ENCODE results near the gene SCG3.
A peak's percentile ranks its signal among the peaks of the same experiment; 100 is the strongest.

SCG3 gene

GRCh38 chr15:51718746-51719145, 37.4 kb downstream of the SCG3 start:
- TF ChIP-seq ZNF274 (IDR thresholded peaks at IDR 0.05; ENCODE audit: low read depth, low read length), result no peak
- no peak for TF ChIP-seq YY1 (IDR thresholded peaks at IDR 0.05; ENCODE audit: insufficient read depth, insufficient read length)
- TF ChIP-seq SUZ12 (IDR thresholded peaks at IDR 0.05; ENCODE audit: extremely low read depth, insufficient read depth, insufficient read length), result no peak
- Histone ChIP-seq H3K27me3 (ENCODE audit: insufficient read depth, insufficient read length) (no peaks in the 10 kb centered on the region), H3K36me3 (ENCODE audit: insufficient read depth, insufficient read length, low read length) (no peaks in the 10 kb centered on the region), H3K4me3 (ENCODE audit: insufficient read length, low read depth) (no peak overlapping the region), H3K9me3 (ENCODE audit: insufficient read depth, low read length) (no peaks in the 10 kb centered on the region; the same call in 1 of the 2 replicates), H3K4me1 (ENCODE audit: insufficient read depth, insufficient read length) (no peaks in the 10 kb centered on the region), H3K9ac (ENCODE audit: insufficient read length, low read depth) (no peak overlapping the region)
- DNase-seq (ENCODE audit: low read depth, low spot score), result no peak

GRCh38 chr15:51720201-51720995, 39.1 kb downstream of the SCG3 start:
- no peaks in the 10 kb centered on the region for H3K27me3 ChIP-seq (ENCODE audit: insufficient read depth, insufficient read length)
- H3K9me3 ChIP-seq (ENCODE audit: insufficient read depth, low read length), result no peaks in the 10 kb centered on the region; the same call in 1 of the 2 replicates
- TF ChIP-seq YY1 (IDR thresholded peaks at IDR 0.05; ENCODE audit: insufficient read depth, insufficient read length), result no peak
- H3K36me3 ChIP-seq (ENCODE audit: insufficient read depth, insufficient read length, low read length), result no peaks in the 10 kb centered on the region
- no peak for DNase-seq (ENCODE audit: low read depth, low spot score)
- no peak overlapping the region for H3K4me3 ChIP-seq (ENCODE audit: insufficient read length, low read depth)
- H3K9ac ChIP-seq (ENCODE audit: insufficient read length, low read depth), result no peak overlapping the region
- H3K4me1 ChIP-seq (ENCODE audit: insufficient read depth, insufficient read length), result no peaks in the 10 kb centered on the region

GRCh38 chr15:51721199-51721960, 40.1 kb downstream of the SCG3 start:
- Histone ChIP-seq H3K27me3 (ENCODE audit: insufficient read depth, insufficient read length) (no peaks in the 10 kb centered on the region), H3K9me3 (ENCODE audit: insufficient read depth, low read length) (no peaks in the 10 kb centered on the region; the same call in 1 of the 2 replicates), H3K36me3 (ENCODE audit: insufficient read depth, insufficient read length, low read length) (no peaks in the 10 kb centered on the region), H3K4me3 (ENCODE audit: insufficient read length, low read depth) (no peak overlapping the region), H3K9ac (ENCODE audit: insufficient read length, low read depth) (no peak overlapping the region), H3K4me1 (ENCODE audit: insufficient read depth, insufficient read length) (no peaks in the 10 kb centered on the region)
- TF ChIP-seq ZNF274 (IDR thresholded peaks at IDR 0.05; ENCODE audit: low read depth, low read length) (no peak), SUZ12 (IDR thresholded peaks at IDR 0.05; ENCODE audit: extremely low read depth, insufficient read depth, insufficient read length) (no peak), YY1 (IDR thresholded peaks at IDR 0.05; ENCODE audit: insufficient read depth, insufficient read length) (no peak)
- no peak for DNase-seq (ENCODE audit: low read depth, low spot score)

DNA sequence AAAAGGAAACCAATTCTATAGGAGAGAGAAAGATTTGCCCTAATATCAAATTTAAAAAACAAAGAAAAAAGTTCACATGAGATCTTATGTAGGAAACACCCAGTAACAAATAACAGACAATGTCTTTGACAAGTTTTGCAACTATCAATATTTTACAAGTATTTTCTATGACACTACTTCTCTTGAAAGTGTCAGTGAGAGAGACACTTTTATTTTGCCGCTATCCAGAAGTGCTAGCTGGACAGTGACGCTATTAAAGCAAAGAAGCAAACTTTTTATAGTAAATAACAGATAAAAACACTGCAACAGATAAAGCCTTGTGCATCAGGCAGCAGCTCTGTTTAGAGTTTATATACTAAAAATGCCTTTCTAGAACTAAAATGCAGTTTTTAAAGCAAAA, 42.9 kb downstream of the SCG3 start:
- DNase-seq (ENCODE audit: low read depth, low spot score), result no peak
- Histone ChIP-seq H3K4me1 (ENCODE audit: insufficient read depth, insufficient read length) (peaks cover 3% of the 10 kb centered on the region), H3K9me3 (ENCODE audit: insufficient read depth, low read length) (no peaks in the 10 kb centered on the region; the same call in 1 of the 2 replicates), H3K36me3 (ENCODE audit: insufficient read depth, insufficient read length, low read length) (no peaks in the 10 kb centered on the region), H3K9ac (ENCODE audit: insufficient read length, low read depth) (no peak overlapping the region), H3K27me3 (ENCODE audit: insufficient read depth, insufficient read length) (no peaks in the 10 kb centered on the region), H3K4me3 (ENCODE audit: insufficient read length, low read depth) (no peak overlapping the region)
- TF ChIP-seq YY1 (IDR thresholded peaks at IDR 0.05; ENCODE audit: insufficient read depth, insufficient read length) (no peak), ZNF274 (IDR thresholded peaks at IDR 0.05; ENCODE audit: low read depth, low read length) (no peak), SUZ12 (IDR thresholded peaks at IDR 0.05; ENCODE audit: extremely low read depth, insufficient read depth, insufficient read length) (no peak)

- Histone ChIP-seq H3K9ac (ENCODE audit: insufficient read length, low read depth) (no peak overlapping the region), H3K9me3 (ENCODE audit: insufficient read depth, low read length) (no peaks in the 10 kb centered on the region; the same call in 1 of the 2 replicates), H3K4me3 (ENCODE audit: insufficient read length, low read depth) (no peak overlapping the region), H3K27me3 (ENCODE audit: insufficient read depth, insufficient read length) (no peaks in the 10 kb centered on the region), H3K4me1 (ENCODE audit: insufficient read depth, insufficient read length) (peaks cover 3% of the 10 kb centered on the region), H3K36me3 (ENCODE audit: insufficient read depth, insufficient read length, low read length) (no peaks in the 10 kb centered on the region)
- TF ChIP-seq ZNF274 (IDR thresholded peaks at IDR 0.05; ENCODE audit: low read depth, low read length), result no peak
- no peak for TF ChIP-seq YY1 (IDR thresholded peaks at IDR 0.05; ENCODE audit: insufficient read depth, insufficient read length)
- no peak for TF ChIP-seq SUZ12 (IDR thresholded peaks at IDR 0.05; ENCODE audit: extremely low read depth, insufficient read depth, insufficient read length)
- no peak for DNase-seq (ENCODE audit: low read depth, low spot score)
These were observed 43.4 kb downstream of the SCG3 start for GRCh38 chr15:51724673-51725072.

- peak; percentile 84 for DNase-seq (ENCODE audit: low read depth, low spot score)
- Histone ChIP-seq H3K4me3 (ENCODE audit: insufficient read length, low read depth) (no peak overlapping the region), H3K9me3 (ENCODE audit: insufficient read depth, low read length) (no peaks in the 10 kb centered on the region), H3K27me3 (ENCODE audit: insufficient read depth, insufficient read length) (no peaks in the 10 kb centered on the region), H3K36me3 (ENCODE audit: insufficient read depth, insufficient read length, low read length) (no peaks in the 10 kb centered on the region), H3K9ac (ENCODE audit: insufficient read length, low read depth) (no peak overlapping the region), H3K4me1 (ENCODE audit: insufficient read depth, insufficient read length) (peaks cover 3% of the 10 kb centered on the region)
- TF ChIP-seq ZNF274 (IDR thresholded peaks at IDR 0.05; ENCODE audit: low read depth, low read length) (no peak), YY1 (IDR thresholded peaks at IDR 0.05; ENCODE audit: insufficient read depth, insufficient read length) (no peak), SUZ12 (IDR thresholded peaks at IDR 0.05; ENCODE audit: extremely low read depth, insufficient read depth, insufficient read length) (no peak)
These were observed 45.2 kb downstream of the SCG3 start for GRCh38 chr15:51726302-51727073.
